Urothelium cell line (cell line): ENCODE measurements around the gene PHKA2.

Experiments
- DNase-seq: peaks from one replicate; pipeline ENCODE4 v3.0.0; 2011; ENCODE audit warnings: low spot score, mixed read lengths
- FAIRE-seq: peaks from 2 replicates; lab custom pipeline; 2011; peaks lifted over from hg19 to GRCh38; lab: Jason Lieb, UNC

The PHKA2 gene

DNA sequence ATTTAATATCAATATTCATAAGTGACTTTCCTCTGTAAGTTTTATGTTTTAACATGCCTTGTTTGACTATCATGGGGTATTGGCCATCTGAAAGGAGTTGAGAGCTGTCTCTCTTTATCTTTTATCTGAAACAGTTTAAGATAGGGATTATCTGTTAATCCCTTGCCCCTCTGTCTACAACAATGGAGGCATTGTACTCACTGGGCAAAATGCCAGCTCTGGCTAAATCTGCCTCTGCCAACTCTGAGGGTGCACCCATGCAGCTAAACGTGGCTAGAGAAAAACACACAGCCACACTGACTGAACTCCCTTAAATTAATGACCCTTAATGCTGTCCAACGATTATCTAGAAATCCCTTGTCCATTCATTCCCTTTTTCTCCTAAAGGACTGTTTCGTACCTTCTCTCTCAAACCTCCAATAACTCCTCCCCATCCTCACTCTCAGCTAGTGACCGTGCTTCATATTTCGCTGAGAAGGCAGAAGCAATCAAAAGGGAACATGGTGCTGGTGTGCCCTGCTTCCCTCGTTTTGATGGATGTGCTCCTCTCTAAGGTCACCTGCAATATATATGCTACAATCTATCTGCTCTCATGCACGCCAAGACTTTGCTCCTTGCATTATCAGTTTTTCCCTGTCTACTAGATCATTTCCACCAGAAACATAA is 10.3 kb downstream of the PHKA2 start:
- FAIRE-seq (no peak), DNase-seq (peak; percentile 4)

- no peak for DNase-seq
- no peak for FAIRE-seq
These were observed 12.4 kb downstream of the PHKA2 start for GRCh38 chrX:18971506-18971905.

DNA sequence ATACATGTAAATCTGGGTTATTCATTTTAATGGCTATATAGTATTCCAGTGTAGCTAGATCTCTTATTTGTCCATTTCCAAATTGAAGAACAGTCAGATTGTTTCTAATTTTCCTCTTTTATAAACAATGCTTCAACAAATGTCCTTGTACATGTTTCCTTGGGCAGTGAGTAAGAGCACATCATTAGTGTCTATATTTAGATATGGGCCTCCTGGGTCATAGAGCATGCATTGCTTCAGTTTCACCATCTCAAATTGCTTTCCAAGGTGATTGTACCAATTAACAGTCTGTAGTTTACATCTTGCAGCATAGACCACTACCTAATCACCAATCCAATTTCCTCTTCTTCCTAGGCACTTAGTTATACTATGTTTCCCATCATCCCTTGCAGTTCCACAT is 13.4 kb downstream of the PHKA2 start:
- DNase-seq (no peak), FAIRE-seq (no peak)

DNA sequence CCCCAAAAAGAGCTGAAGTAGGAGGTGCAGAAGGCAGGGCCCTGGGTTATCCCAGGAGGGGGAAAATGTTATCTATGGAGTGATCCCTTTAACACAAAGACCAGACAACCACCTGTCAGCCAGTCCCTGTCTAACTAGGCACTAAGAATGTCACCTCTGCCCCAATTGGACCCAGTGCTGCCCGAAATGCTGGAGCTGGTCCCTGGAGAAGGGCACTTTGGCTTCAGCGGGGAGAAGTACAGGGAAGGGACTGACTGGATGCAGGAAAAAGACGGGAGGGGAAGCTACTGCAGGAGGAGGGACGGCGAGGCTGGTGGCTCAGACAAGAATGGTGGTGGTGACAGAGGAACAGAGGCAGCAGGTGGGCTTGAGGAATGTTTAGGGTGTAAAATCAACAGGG is 17.3 kb downstream of the PHKA2 start:
- DNase-seq (no peak), FAIRE-seq (no peak)

DNA sequence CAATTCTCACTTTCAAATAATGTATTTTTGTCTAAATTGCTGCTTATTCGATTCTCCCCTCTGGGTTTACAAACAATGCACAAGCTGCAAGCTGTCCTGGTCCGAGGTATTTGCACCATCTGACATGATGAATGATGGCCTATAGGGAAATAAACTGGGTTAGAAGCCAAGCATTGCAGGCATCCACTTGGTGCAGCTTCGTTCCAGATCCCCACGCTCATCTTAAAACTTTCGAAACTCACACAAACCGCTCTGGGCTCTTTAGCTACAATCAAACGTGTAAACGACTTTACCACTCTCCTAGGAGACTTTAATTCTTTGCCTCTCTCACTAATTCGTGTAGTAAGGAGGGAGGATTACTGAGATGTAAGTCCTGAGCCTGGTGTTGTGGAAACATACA is 19.0 kb downstream of the PHKA2 start:
- FAIRE-seq, result no peak
- DNase-seq, result no peak

DNA sequence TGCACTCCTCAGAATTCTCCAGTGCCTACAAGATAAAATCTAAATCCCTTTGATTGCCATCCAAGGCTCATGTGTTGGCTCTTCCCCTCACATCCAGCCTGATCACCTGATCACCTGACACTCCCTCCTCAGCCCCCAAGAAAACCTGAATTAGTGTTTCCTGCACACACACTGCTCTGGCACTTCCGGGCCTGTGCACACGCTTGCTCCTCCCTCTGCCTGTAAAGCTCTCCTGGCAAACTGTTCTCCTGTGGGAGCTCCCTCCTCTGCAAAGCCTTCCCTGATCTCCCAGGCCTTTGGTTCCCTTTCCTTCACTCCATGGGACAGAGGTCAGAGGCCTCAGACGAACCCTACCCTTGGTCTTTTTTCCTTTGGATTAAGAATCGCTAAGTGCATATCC is 19.9 kb downstream of the PHKA2 start:
- no peak for FAIRE-seq
- no peak for DNase-seq

GRCh38 chrX:18962329-18962728 is 21.6 kb downstream of the PHKA2 start:
- DNase-seq (no peak), FAIRE-seq (no peak)

DNA sequence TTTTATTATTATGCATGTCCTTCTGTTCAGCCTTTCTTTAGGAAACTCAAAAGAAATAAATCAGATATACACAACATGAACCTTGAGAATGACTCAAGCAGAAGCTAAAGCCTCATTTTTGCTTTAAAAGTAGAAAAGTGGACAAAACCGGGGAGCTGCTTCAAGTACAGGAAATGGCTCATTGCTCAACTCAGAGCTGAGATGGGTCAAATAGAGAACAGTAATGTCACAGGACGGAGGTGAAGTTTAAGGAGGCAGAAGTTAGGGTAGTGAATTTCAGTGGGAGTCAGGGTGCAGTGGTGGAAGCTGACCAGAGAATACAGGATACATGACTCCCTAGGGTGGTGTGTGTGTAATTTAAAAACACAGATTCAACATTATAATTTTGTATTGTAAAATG is 22.2 kb downstream of the PHKA2 start:
- no peak for FAIRE-seq
- no peak for DNase-seq

GRCh38 chrX:18956303-18957032 is 27.4 kb downstream of the PHKA2 start:
- FAIRE-seq, result no peak

GRCh38 chrX:18955676-18956075 is 28.2 kb downstream of the PHKA2 start:
- FAIRE-seq (no peak), DNase-seq (no peak)

More at GRCh38 chrX:18956303-18957032, 27.4 kb downstream of the PHKA2 start:
- DNase-seq, result no peak

- FAIRE-seq (no peak), DNase-seq (no peak)
These were observed 32.9 kb downstream of the PHKA2 start for GRCh38 chrX:18951032-18951431.

GRCh38 chrX:18949944-18950301 is 34.0 kb downstream of the PHKA2 start:
- no peak for DNase-seq
- no peak for FAIRE-seq

- no peak for FAIRE-seq
- DNase-seq, result no peak
These were observed 34.5 kb downstream of the PHKA2 start for GRCh38 chrX:18949291-18949943.

DNA sequence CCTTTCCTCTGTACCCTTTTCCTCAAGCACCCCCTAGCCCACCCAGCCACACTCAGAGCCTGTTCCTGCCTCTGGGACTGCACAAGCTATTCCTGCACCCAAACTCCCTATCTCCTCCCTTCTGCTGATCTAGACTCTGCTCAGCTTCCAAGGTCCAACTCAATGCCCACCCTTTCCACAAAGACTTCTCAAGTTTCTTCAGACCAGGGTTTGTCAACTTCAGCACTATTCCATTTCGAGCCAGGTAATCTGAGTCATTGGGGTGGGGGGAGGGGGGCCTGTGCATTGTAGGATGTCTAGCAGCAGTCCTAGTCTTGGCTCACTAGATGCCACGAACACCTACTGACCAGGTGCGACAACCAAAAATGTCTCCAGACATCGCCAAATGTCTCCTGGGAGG is 37.3 kb downstream of the PHKA2 start:
- FAIRE-seq, result no peak

GRCh38 chrX:18946157-18946556 is 37.8 kb downstream of the PHKA2 start:
- peak; percentile 1 for DNase-seq
- no peak for FAIRE-seq

More for the DNA sequence above, 37.3 kb downstream of the PHKA2 start:
- DNase-seq, result no peak

- DNase-seq (no peak), FAIRE-seq (no peak)
These were observed 38.4 kb downstream of the PHKA2 start for GRCh38 chrX:18945483-18945882.

- no peak for DNase-seq
- FAIRE-seq, result no peak
These were observed 39.4 kb downstream of the PHKA2 start for GRCh38 chrX:18944482-18944881.

- no peak for DNase-seq
- no peak for FAIRE-seq
These were observed 42.0 kb downstream of the PHKA2 start for GRCh38 chrX:18941896-18942295.

- DNase-seq, result no peak
- FAIRE-seq, result no peak
These were observed 45.2 kb downstream of the PHKA2 start for GRCh38 chrX:18938710-18939109.

DNA sequence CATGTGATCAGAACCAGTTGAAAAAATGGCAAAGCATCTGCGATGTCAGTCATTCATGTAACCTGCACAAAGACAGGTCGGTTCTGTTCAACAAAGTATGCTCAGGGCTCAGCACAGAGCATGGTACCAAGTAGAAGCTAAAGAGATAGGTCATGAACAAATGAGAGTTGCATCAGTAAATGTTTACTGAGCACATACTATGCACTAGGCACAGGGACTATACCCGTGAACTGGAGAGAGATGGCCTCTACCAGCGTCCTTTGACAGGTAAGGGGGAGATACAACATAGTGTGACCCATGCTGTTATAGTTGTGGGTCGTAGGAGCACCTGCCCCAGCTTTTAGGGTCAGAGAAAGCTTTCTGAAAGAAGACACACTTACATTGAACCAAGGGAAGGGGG is 46.7 kb downstream of the PHKA2 start:
- FAIRE-seq (no peak), DNase-seq (no peak)

DNA sequence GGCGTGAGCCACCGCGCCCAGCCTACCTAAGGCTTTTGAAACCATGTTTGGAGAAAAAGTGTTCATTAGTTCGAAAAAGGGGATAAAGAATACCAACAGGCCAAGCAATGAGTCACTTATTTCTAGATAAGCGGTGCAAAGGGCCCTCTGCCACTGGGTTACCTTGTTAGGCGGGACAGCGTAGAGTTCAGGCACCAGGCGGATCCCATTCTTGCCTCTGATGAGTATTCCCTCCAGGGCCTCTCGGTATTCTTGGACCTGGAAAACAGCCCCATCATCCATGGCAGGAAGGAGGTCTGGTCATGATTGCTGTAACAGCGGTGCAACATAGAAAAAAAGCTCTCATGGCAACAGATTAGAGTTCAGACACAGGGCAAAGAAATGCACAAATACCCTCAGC is 48.0 kb downstream of the PHKA2 start:
- no peak for FAIRE-seq

DNA sequence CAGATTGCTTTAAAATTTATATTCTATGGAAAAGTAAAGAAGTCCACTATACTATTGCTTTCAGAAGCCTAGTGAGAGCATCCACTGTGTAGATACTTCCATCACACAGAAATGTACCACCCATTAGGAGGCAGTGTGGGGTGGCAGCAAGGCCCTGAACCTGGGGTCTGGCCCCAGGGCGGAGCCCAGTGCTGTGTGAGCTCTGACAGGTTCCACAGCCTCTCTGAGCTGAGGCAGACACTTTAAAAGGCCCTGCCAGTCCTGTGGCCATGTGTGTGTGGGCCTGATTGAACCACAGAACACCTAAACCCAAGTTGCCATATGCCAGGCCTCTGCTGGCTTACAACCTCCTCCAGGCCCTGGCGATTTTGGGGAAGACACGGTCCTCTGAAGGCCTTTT is 49.2 kb downstream of the PHKA2 start:
- DNase-seq (no peak), FAIRE-seq (no peak)

More for the DNA sequence above, 48.0 kb downstream of the PHKA2 start:
- no peak for DNase-seq
